ENCODE results near the gene WWC1. TPM values are rescaled to one million over a fixed set of nuclear protein-coding genes. Genes with fewer than 3 reads are reported as not detected.
A peak's percentile ranks its signal among the peaks of the same experiment; 100 is the strongest.

WWC1 gene
- total RNA-seq, 1 experiment from 2014 or later: 29.4 TPM

DNA sequence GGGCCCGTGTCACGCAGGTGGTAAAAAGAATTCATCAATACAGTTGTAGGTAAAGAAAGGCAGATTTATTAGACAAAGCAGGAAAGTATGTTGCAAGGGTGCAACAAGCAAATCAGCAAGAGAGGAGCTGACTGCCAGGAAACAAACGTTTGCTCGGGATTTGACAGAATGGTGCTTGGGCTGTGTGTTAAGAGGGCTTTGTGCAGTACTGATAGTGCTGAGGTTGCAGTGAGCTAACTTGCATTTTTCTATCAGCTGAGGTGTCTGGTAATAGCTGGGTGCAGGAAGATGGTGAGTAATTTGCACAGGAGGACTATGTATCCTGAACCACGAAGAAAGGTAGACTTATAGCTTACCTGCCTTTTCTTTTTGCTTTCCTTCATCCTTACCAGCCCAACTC, 190.9 kb downstream of the WWC1 start:
- Histone ChIP-seq H3K36me3 (ENCODE audit: control insufficient read depth, insufficient read depth, low read length) (peaks cover 3% of the 10 kb centered on the region; the same call in 1 of the 2 replicates), H3K27me3 (ENCODE audit: control insufficient read depth, insufficient read depth, low read length) (no peaks in the 10 kb centered on the region), H3K4me3 (ENCODE audit: low read depth in 2 of 2, low read length in 2 of 2) (no peak overlapping the region), H3K4me1 (ENCODE audit: control insufficient read depth, insufficient read depth, low read length) (no peaks in the 10 kb centered on the region; the same call in 1 of the 2 replicates), H3K9me3 (ENCODE audit: control insufficient read depth, insufficient read depth, low read depth, low read length) (no peaks in the 10 kb centered on the region), H3K27ac (ENCODE audit: low read length) (no peak overlapping the region)
- no TSS peak for BruUV-seq (replicated peaks)
- ATAC-seq (no peak), DNase-seq (ENCODE audit: low read depth, low spot score) (no peak)
- ChIA-PET CTCF (no interaction called here), POLR2A (no interaction called here)
- TF ChIP-seq TCF7L2 (IDR thresholded peaks at IDR 0.05; ENCODE audit: low read depth, low read length): no peak
- TF ChIP-seq, protein P1, sequence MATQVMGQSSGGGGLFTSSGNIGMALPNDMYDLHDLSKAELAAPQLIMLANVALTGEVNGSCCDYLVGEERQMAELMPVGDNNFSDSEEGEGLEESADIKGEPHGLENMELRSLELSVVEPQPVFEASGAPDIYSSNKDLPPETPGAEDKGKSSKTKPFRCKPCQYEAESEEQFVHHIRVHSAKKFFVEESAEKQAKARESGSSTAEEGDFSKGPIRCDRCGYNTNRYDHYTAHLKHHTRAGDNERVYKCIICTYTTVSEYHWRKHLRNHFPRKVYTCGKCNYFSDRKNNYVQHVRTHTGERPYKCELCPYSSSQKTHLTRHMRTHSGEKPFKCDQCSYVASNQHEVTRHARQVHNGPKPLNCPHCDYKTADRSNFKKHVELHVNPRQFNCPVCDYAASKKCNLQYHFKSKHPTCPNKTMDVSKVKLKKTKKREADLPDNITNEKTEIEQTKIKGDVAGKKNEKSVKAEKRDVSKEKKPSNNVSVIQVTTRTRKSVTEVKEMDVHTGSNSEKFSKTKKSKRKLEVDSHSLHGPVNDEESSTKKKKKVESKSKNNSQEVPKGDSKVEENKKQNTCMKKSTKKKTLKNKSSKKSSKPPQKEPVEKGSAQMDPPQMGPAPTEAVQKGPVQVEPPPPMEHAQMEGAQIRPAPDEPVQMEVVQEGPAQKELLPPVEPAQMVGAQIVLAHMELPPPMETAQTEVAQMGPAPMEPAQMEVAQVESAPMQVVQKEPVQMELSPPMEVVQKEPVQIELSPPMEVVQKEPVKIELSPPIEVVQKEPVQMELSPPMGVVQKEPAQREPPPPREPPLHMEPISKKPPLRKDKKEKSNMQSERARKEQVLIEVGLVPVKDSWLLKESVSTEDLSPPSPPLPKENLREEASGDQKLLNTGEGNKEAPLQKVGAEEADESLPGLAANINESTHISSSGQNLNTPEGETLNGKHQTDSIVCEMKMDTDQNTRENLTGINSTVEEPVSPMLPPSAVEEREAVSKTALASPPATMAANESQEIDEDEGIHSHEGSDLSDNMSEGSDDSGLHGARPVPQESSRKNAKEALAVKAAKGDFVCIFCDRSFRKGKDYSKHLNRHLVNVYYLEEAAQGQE (IDR thresholded peaks at IDR 0.05; ENCODE audit: insufficient read depth in 1 of 2, low read depth in 2 of 2, low read length in 1 of 2): no peak
- in situ Hi-C loops (cut with HindIII; ENCODE audit: low pct_unique_long_range_greater_than_20kb, low sequenced_read_pairs) (no loop called here), intact Hi-C loops (cut with micrococcal nuclease; ENCODE audit: unreplicated experiment) (no loop called here)

DNA sequence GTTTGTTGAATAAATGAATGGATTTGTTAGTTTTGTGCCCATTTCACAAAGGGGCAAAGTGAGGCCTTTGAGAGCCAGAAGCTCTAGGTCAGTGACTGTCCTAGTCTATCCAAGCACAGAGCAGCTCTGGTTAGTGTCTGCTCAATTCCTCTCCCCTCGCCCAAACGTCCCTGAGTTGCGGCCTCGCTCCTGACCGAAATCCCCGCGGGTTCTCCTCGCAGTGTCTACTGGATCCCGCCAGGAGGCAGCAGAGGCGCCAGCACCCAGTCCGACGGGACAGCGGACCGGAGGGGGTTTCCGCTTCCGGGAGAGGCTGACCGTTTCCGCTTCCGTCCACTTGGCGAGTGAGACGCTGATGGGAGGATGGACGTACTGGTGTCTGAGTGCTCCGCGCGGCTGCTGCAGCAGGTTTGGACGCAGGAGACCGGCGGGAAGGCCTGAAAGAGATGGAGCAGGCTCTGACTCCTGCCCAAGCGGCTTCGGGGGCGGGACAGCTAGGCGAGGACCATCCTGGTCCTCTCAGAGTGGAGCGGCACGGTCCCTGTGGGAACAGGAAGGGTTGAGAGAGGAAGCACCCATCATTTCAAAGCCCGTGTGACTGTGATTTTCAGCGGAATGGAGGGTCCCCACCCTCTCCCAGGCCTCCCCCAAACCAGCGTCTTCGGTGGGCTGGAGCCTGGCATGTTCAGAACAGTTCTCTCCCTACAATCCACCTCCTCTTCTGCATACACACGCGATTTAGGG, 194.9 kb downstream of the WWC1 start, which contains the start of gene RARS1:
Gene RARS1 (plus strand): TSS at position 336 of the 744 bp plus-strand sequence. CDS start 28 bp downstream, at position 364.
- DNase-seq (ENCODE audit: low read depth, low spot score) (peak; percentile 90), ATAC-seq (peak; percentile 99)
- peak; percentile 98 for TF ChIP-seq POLR2AphosphoS5 (IDR thresholded peaks at IDR 0.05; ENCODE audit: low read depth, low read length)
- TF ChIP-seq, protein P1 (IDR thresholded peaks at IDR 0.05; ENCODE audit: insufficient read depth in 1 of 2, low read depth in 2 of 2, low read length in 1 of 2): peak; percentile 63 to 86
- TF ChIP-seq TCF7L2 (IDR thresholded peaks at IDR 0.05; ENCODE audit: low read depth, low read length): no peak
- peak; percentile 65; the same call in 1 of the 2 replicates for TF ChIP-seq SIN3A (IDR thresholded peaks at IDR 0.05; ENCODE audit: borderline replicate concordance, insufficient read depth, low read depth, low read length)
- TF ChIP-seq, protein P2, sequence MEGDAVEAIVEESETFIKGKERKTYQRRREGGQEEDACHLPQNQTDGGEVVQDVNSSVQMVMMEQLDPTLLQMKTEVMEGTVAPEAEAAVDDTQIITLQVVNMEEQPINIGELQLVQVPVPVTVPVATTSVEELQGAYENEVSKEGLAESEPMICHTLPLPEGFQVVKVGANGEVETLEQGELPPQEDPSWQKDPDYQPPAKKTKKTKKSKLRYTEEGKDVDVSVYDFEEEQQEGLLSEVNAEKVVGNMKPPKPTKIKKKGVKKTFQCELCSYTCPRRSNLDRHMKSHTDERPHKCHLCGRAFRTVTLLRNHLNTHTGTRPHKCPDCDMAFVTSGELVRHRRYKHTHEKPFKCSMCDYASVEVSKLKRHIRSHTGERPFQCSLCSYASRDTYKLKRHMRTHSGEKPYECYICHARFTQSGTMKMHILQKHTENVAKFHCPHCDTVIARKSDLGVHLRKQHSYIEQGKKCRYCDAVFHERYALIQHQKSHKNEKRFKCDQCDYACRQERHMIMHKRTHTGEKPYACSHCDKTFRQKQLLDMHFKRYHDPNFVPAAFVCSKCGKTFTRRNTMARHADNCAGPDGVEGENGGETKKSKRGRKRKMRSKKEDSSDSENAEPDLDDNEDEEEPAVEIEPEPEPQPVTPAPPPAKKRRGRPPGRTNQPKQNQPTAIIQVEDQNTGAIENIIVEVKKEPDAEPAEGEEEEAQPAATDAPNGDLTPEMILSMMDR (IDR thresholded peaks at IDR 0.05): peak; percentile 98
- TSS peak; percentile 89 for BruUV-seq (replicated peaks)
- no peaks in the 10 kb centered on the region; the same call in 1 of the 2 replicates for H3K4me1 ChIP-seq (ENCODE audit: control insufficient read depth, insufficient read depth, low read length)
- ChIA-PET CTCF (no interaction called here), POLR2A (no interaction called here)
- intact Hi-C loops (cut with micrococcal nuclease; ENCODE audit: unreplicated experiment) (loop anchor here (2.0 kb wide), 1 partner anchor 218 kb away; no protein-coding TSS in a partner anchor), in situ Hi-C loops (cut with HindIII; ENCODE audit: low pct_unique_long_range_greater_than_20kb, low sequenced_read_pairs) (no loop called here)
- H3K4me3 ChIP-seq (ENCODE audit: low read depth in 2 of 2, low read length in 2 of 2): peak within 1 kb of the TSS; percentile 95 to 99
- peak within 1 kb of the TSS; percentile 93 for H3K27ac ChIP-seq (ENCODE audit: low read length)
- no peaks in the 10 kb centered on the region for H3K27me3 ChIP-seq (ENCODE audit: control insufficient read depth, insufficient read depth, low read length)
- H3K9me3 ChIP-seq (ENCODE audit: control insufficient read depth, insufficient read depth, low read depth, low read length): no peaks in the 10 kb centered on the region
- peaks cover 20% of the 10 kb centered on the region for H3K36me3 ChIP-seq (ENCODE audit: control insufficient read depth, insufficient read depth, low read length)

Data from Panc1 (cell line).